HG03457 (cell line): ENCODE data around the gene TBC1D23.
"Not testable (repeated sequence)": the region's sequence is repeated elsewhere in the genome, so short reads cannot be mapped to it uniquely, and the experiment has no call there.

Source experiments
- ATAC-seq: cut with Tn5 transposase; IDR thresholded peaks from one replicate; pipeline ENCODE4 v1.9.1; 2021; ENCODE audit warnings: moderate number of reproducible peaks; ENCODE audit not compliant: unreplicated experiment

The TBC1D23 gene

GRCh38 chr3:100254168-100254777, 6.5 kb upstream of the TBC1D23 start:
- ATAC-seq = no peak

GRCh38 chr3:100256731-100257151, 4.1 kb upstream of the TBC1D23 start:
- no peak for ATAC-seq

GRCh38 chr3:100257586-100257985, 3.2 kb upstream of the TBC1D23 start:
- no peak for ATAC-seq

DNA sequence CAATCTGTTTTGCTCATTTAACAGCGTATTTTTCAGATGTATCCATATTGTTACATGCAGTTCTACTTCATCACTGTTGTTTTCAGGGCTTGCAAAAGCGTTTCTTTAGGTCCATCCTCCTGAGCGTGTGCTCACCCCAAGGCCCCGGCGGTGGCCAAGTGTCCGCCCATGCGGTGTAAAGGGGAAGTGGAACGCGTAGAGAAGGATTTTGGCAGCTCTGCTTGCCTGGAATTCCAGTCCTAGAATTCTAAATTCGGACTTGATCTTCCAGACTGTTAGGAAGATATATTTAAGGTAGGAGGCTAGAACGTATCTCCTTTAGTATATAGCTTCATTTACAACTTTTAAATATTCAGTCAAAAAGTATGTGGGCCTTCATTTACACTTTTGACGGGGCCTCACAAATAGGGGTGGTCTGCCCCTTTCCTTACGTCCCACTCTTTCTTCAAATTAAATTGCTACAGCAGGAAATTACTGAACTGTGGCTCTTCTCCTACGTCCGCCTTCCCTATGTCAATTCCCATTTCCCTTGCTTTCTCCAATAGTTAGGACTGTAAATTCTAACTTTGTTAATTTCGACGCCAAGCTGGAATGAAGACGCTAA, 609 bp upstream of the TBC1D23 start:
- no peak for ATAC-seq

- no peak for ATAC-seq
These were observed 702 bp downstream of the TBC1D23 start for GRCh38 chr3:100261485-100261903.

DNA sequence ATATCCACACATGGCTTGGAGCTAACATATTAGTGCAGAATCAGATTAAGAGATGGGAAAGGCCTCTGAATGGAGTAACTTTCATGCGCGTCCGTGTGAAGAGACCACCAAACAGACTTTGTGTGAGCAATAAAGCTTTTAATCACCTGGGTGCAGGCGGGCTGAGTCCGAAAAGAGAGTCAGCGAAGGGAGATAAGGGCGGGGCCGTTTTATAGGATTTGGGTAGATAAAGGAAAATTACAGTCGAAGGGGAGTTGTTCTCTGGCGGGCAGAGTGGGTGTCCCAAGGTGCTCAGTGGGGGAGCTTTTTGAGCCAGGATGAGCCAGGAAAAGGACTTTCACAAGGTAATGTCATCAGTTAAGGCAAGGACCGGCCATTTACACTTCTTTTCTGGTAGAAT, 2.1 kb downstream of the TBC1D23 start:
- not testable (repeated sequence) for ATAC-seq

GRCh38 chr3:100263583-100263982, 2.8 kb downstream of the TBC1D23 start:
- ATAC-seq = no peak

DNA sequence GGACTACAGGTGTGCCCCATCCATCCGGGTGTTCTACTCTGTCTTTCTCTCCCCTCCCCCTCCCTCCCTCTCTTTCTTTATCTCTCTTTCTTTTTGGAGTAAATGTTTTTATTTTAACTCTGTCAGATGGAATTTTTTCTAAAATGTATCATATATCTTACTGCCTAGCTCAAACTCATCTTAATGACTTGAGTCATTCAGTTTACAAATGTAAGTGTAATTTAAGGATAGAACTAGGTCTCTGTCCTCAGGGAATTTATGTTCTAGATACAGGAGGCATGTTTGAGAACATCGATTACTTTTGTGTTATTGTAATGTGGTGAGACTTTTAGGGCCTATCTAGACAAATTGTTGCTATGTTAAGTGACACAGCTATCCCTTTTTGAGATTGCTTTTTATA, 3.5 kb downstream of the TBC1D23 start:
- ATAC-seq = no peak

DNA sequence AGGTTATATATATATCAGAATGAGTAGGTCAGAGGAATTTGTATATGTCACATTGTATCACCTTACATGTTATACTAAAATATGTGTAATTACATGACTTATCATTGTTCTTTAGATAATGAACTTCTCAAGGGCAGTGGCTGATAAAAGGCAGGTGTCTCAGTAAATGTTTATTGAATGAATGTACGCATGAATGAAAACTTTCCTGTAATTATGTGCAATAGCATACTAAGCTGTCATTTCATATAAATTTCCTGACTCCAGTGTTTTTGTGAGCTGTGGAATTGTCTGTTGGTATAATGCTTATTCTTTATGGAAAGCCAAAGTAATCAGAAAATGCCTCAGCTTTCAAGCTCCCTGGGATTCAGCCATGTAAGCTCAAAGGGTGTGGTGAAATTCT, 4.2 kb downstream of the TBC1D23 start:
- no peak for ATAC-seq

DNA sequence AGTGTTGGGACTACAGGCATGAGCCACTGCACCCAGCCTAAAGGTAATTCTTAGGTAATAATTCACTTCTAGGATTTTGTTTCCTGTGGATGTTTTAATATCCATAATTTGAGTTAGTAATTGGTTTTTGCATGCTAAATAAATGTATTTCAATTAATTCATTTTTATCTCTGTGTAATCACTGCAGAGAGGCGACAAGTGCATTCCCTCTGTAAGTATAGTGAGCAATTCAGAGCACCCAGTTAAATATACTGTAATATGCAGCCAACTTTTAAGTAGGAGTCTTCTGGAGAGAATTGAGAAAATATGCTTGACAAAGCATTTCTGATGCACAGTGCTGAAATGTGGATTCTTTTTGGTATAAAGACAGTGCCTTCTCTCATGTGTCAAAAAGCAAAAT, 5.7 kb downstream of the TBC1D23 start:
- ATAC-seq = no peak

- ATAC-seq = no peak
These were observed 7.4 kb downstream of the TBC1D23 start for GRCh38 chr3:100268156-100268555.

DNA sequence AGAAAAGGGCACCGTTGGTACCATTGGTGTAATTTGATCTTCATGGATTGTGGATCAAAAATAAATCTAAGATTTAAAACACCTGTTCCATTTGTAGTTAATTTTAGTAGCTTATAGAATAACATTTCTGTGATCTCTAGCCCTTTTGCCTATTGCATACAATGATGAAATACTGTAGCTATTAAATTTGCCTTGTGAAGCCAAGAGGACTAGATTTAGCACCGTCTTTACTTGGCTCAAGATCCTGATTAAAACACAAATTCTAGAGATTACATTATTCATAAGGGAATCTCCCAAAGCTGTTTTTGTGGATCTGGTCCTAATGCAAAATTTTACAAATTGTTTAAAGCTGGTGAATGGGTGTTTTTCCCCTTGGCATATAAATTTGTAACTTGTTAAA, 8.2 kb downstream of the TBC1D23 start:
- no peak for ATAC-seq

GRCh38 chr3:100269410-100270214, 8.8 kb downstream of the TBC1D23 start:
- no peak for ATAC-seq

DNA sequence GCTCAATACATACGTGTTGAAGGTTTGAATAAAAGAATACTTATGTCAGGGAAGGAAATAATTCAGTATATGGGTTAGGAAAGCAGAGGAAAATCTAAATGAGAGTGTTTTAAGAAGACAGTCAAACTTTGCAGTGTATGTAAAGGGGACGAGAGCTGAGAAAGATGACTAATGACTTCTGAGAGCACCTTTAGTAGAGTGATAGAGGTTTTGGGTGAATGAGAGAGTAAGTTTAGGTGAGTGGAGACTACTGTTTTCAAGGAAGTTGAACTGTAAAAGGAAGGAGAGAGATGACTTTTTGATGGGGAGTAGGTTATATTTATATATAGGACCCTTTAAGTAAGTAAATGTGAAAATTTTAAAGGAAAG, 9.4 kb downstream of the TBC1D23 start:
- ATAC-seq = no peak

DNA sequence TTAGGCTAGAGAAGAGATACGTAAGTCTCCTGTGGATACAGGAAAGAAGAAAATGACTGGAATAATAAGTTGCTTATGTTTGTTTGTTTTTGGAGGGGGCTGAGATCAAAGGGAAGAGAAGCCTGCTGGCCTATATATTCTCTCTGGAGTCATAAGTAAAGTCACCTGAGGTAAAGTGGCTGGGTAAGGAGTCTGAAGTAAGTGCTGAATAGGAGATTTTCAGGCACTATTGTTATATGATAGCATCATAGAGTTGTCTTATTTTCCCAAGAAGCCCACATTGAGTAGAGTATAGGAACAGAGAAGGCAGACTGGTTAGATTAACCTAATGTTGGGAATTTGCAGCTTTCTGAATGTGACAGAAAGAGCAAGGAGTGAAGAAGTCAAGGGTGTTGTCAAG, 10.7 kb downstream of the TBC1D23 start:
- no peak for ATAC-seq

- not testable (repeated sequence) for ATAC-seq
These were observed 12.2 kb downstream of the TBC1D23 start for GRCh38 chr3:100272797-100273611.

GRCh38 chr3:100274361-100274760, 13.6 kb downstream of the TBC1D23 start:
- ATAC-seq = no peak

DNA sequence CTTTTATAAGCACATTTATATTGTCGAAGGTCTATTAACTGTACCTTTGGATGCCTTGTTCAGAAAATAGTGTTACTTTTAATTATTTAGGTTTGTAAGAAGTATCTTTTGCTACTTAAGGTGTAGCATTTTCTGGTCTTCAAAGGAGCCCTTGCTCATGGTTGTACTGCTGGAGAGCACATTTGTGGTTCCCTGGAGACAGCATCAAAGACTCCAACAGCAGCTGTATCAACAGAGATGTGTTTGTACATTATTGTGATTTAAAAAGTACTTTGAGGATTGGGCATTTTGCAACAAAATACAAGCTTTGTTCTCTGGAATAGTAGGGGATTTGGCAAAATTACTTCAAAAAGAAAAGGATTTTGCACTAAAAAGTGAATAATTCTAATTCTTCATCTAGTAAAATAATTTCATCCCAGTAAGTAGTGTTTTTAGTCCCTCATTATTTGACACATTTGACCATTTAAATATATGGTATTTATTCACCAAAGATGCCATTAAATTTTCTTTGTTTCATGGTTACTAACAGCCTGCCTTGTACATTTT, 16.5 kb downstream of the TBC1D23 start:
- ATAC-seq = no peak

- no peak for ATAC-seq
These were observed 18.1 kb downstream of the TBC1D23 start for GRCh38 chr3:100278910-100279309.

- ATAC-seq = no peak
These were observed 27.6 kb downstream of the TBC1D23 start for GRCh38 chr3:100288288-100288894.

GRCh38 chr3:100289339-100289738, 28.5 kb downstream of the TBC1D23 start:
- no peak for ATAC-seq
